Hematopoietic multipotent progenitor cell treated with erythropoietin and hydrocortisone succinate and interleukin-3 and kit ligand, for 4 days (in vitro differentiated cells): ENCODE data around the gene HDHD5.

Source experiments
- DNase-seq: peaks from one replicate; pipeline ENCODE4 v3.0.0-alpha.2; 2015

HDHD5 gene

GRCh38 chr22:17103351-17103750, 55.7 kb downstream of the HDHD5 start:
- DNase-seq = no peak

- peak; percentile 69 for DNase-seq
These were observed 56.8 kb downstream of the HDHD5 start for GRCh38 chr22:17102297-17102667.

- no peak for DNase-seq
These were observed 57.4 kb downstream of the HDHD5 start for GRCh38 chr22:17101475-17102296.

GRCh38 chr22:17100621-17101020, 58.5 kb downstream of the HDHD5 start:
- no peak for DNase-seq

GRCh38 chr22:17098379-17098819, 60.7 kb downstream of the HDHD5 start:
- DNase-seq = peak; percentile 93

GRCh38 chr22:17097701-17098100, 61.4 kb downstream of the HDHD5 start:
- no peak for DNase-seq

- no peak for DNase-seq
These were observed 62.0 kb downstream of the HDHD5 start for GRCh38 chr22:17097062-17097461.

GRCh38 chr22:17096071-17096470, 63.0 kb downstream of the HDHD5 start:
- DNase-seq = no peak

GRCh38 chr22:17095538-17095937, 63.5 kb downstream of the HDHD5 start:
- peak; percentile 36 for DNase-seq

GRCh38 chr22:17093081-17093480, 66.0 kb downstream of the HDHD5 start:
- no peak for DNase-seq

GRCh38 chr22:17091851-17092250, 67.2 kb downstream of the HDHD5 start:
- no peak for DNase-seq

GRCh38 chr22:17090550-17090949, 68.5 kb downstream of the HDHD5 start:
- DNase-seq = no peak
